Erythroblast (primary cell): ENCODE data around the gene VWA2.

Source experiments
- GATA1 ChIP-seq: IDR thresholded peaks from 2 replicates; pipeline ENCODE4 v1.6.1; 2011; ENCODE audit warnings: low read depth, mild to moderate bottlenecking, control low read depth, low read length, moderate library complexity
- POLR2A ChIP-seq: IDR thresholded peaks from 2 replicates; pipeline ENCODE4 v1.6.1; 2011; ENCODE audit warnings: mild to moderate bottlenecking, low read length

DNA sequence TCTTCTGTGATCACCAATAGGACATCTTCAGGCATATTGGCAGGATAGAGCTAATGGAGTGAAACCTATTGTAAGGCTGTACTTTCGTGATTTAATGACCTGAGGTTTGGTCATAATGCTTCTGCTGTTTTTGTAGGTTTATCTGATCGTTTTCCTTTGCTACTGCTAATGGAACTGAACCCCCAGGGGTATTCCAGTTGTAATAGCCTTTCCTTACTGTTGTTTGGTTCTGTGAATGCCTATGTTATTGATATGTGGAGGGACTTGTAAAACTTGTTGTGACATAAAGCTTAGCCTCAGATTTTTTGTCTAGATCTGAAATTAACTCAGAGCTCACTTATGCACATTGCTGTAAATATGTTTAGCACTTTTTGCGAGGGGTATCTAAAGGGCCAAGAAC lies 10.9 kb upstream of the VWA2 start:
- TF ChIP-seq POLR2A (no peak), GATA1 (no peak)
